Adrenal gland (tissue), 5 donors: Measurements from ENCODE around the gene VSTM2L.

Experiments
- POLR2A ChIP-seq, 2 donors: fragments of 450-650 bp; IDR thresholded peaks; one replicate each; pipeline ENCODE4 v1.6.1; 2017; ENCODE audit warnings: antibody characterized with exemption in 2 of 2, mild to moderate bottlenecking in 2 of 2, moderate library complexity in 1 of 2
- TF ChIP-seq, protein P1 (sequence below), 6 experiments: fragments of 450-650 bp in 4 of 6; fragments of 200-600 bp in 2 of 6; sonication (generic) in 1 of 6; IDR thresholded peaks; 1 replicate in 5 of 6; 2 replicates in 1 of 6; pipeline versions ENCODE4 v1.5.1 to v1.8.0; 2016 to 2021; ENCODE audit warnings: antibody characterized with exemption in 6 of 6, mild to moderate bottlenecking in 2 of 6, moderate library complexity in 1 of 6
- donor health status: DM: no; HTN: no; CAD: no.

DNA sequence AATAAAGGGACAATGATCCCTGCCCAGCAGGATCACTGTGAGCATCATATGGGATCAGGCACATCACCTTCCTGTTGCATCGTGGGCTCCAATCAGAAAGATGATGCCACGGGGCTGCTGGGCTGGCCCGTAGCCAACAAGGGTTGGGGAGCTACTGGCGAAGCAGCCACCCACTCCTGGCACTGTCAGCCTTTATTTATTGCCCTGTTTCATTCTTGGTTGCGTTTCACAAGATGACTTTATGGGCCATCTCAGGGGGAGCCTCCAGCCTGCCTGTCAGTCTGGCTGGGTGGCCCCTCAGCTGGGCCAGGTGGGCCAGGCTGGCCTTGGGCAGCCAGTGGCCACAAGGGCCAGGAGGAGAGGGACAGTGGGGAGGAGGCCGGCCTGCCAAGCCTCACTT, 17.3 kb downstream of the VSTM2L start:
- TF ChIP-seq, protein P1, sequence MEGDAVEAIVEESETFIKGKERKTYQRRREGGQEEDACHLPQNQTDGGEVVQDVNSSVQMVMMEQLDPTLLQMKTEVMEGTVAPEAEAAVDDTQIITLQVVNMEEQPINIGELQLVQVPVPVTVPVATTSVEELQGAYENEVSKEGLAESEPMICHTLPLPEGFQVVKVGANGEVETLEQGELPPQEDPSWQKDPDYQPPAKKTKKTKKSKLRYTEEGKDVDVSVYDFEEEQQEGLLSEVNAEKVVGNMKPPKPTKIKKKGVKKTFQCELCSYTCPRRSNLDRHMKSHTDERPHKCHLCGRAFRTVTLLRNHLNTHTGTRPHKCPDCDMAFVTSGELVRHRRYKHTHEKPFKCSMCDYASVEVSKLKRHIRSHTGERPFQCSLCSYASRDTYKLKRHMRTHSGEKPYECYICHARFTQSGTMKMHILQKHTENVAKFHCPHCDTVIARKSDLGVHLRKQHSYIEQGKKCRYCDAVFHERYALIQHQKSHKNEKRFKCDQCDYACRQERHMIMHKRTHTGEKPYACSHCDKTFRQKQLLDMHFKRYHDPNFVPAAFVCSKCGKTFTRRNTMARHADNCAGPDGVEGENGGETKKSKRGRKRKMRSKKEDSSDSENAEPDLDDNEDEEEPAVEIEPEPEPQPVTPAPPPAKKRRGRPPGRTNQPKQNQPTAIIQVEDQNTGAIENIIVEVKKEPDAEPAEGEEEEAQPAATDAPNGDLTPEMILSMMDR (IDR thresholded peaks at IDR 0.05), result no peak
- TF ChIP-seq POLR2A (IDR thresholded peaks at IDR 0.05), result no peak
